Stimulated activated naive CD4-positive, alpha-beta T cell treated with Interleukin-2 at 50 U/mL for 16 hours (primary cell): ENCODE data around the gene RABAC1.

ENCODE experiments used
- DNase-seq: peaks from one replicate; lab custom pipeline; 2025; lab: John Stamatoyannopoulos, UW

The RABAC1 gene

GRCh38 chr19:41928754-41929535, 30.2 kb downstream of the RABAC1 start:
- DNase-seq = peak; percentile 15

- peak; percentile 22 for DNase-seq
Measured at GRCh38 chr19:41928221-41928683, 30.9 kb downstream of the RABAC1 start, which contains the start of gene ERFL. Gene ERFL (minus strand): TSS chr19:41928449. CDS start chr19:41912919, 15,530 bp downstream.

- peak; percentile 16 for DNase-seq
Measured at GRCh38 chr19:41927497-41928192, 31.5 kb downstream of the RABAC1 start.

GRCh38 chr19:41926763-41927496, 32.2 kb downstream of the RABAC1 start:
- no peak for DNase-seq

GRCh38 chr19:41926028-41926762, 32.9 kb downstream of the RABAC1 start:
- no peak for DNase-seq

- no peak for DNase-seq
Measured at GRCh38 chr19:41925208-41926003, 33.7 kb downstream of the RABAC1 start.

GRCh38 chr19:41924151-41925145, 34.7 kb downstream of the RABAC1 start:
- no peak for DNase-seq

GRCh38 chr19:41923045-41923788, 35.9 kb downstream of the RABAC1 start:
- DNase-seq = no peak

GRCh38 chr19:41922585-41922984, 36.5 kb downstream of the RABAC1 start:
- DNase-seq = no peak

- DNase-seq = no peak
Measured at GRCh38 chr19:41921577-41922576, 37.2 kb downstream of the RABAC1 start.

- no peak for DNase-seq
Measured at GRCh38 chr19:41920882-41921576, 38.1 kb downstream of the RABAC1 start.

GRCh38 chr19:41919948-41920712, 39.0 kb downstream of the RABAC1 start:
- DNase-seq = no peak

GRCh38 chr19:41918653-41919244, 40.4 kb downstream of the RABAC1 start:
- no peak for DNase-seq

GRCh38 chr19:41918095-41918494, 41.0 kb downstream of the RABAC1 start:
- no peak for DNase-seq

- DNase-seq = no peak
Measured at GRCh38 chr19:41917676-41918075, 41.4 kb downstream of the RABAC1 start.
